NOMO-1 treated with dmso at 0.1 percent for 144 hours (cell line): ENCODE results near the gene SHANK2.

ENCODE experiments used
- DNase-seq: peaks from one replicate; lab custom pipeline; 2025; ENCODE audit not compliant: unreplicated experiment; lab: John Stamatoyannopoulos, UW

SHANK2 gene

DNA sequence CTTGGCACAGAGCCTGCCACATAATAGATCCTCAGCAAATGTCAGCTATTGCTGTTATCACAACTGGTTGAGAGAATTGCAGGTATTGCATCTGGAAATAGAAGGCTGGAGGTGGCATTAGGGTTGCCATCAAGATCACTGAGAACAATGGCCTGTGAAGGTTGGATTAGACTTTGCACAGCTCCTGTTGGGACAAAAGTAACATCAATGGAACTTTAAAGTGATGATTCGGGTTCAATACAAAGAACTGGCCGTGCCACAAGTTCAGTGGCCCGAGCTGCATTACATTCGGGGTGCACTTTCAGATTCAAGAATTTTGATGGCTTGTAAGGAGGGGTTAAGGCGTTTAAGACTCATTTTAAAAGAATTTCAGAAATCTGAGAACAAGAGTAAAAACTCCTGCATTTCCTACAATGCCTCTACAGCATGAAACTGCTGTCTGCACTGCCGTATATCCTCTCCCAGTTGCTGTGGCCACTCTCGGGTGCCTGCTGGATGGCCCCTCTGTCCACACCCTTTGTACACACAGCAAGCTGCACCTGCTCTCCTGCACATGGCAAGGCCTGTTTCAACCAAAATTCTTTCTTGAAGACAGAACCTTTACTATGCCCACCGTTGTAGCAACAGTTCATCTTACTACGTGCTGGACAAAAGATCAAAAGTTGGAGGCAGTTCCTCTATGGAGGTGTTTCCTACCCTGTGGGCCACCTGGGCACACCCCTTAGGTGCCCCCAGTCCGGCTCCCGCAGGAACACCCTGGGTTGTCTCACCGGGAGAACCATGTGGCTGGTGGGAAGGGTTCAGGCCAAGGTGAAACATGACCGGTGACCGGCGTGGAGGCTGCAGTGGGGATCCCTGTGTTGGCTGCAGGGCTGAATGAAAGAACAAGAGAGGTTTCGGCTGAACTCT is 17.5 kb upstream of the SHANK2 start:
- DNase-seq = no peak

- no peak for DNase-seq
These were observed 16.4 kb upstream of the SHANK2 start for GRCh38 chr11:71268706-71269321.

DNA sequence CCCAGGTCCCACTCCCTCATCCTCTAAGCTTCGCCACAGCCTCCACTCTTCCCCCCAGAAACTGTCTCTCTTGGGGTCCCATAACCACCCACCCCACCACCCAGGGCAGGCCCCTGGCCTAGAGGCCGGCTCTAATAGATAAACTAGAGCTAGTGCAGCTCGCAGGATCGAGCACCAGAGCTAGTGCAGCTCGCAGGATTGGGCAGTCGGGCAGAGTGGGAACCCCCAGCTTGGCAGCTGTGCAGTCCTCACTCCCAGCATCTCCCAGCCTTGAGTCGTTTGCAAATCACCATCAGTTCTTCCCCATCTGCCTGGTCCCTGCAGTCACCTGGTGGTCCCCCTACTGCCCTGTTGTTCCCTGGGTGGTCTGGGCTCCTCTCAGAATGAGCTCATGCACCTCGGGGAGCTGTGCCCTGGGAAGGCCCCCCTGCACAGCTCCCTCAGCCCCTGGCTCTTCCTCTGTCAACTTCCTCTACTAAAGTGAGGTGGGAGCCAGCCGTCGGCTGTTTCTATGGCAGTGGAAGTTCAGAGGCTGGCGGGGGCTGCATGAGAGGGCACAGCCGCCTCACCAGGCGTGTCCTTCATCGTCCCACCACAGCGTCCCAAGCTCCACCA is 15.5 kb upstream of the SHANK2 start:
- no peak for DNase-seq

- no peak for DNase-seq
These were observed 13.9 kb upstream of the SHANK2 start for GRCh38 chr11:71266114-71266833.

DNA sequence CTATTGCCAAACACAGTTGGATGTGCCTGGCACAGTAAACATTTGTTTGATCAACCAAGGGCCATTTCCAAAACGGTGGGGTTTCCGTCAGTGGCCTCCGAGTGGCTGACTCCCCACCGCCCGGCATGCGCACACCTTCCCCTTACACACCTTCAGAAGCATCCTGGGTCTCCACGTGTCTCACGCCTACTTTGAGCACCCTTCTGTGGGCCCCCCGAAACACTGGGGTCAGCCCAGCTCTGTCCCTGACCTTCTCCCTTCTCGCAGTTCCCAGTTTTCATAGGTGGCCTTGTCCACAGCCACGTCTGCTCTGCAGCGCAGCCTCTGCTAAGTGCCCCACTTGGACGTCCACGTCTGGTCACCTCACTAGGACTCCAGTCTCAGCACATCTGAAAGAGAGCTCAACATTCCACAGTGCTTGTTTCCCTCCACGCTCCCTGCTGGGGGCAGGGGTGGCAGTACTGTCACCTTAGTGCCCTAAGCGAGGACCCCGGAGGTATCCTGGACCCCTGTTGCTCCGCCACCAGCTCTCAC is 13.2 kb upstream of the SHANK2 start:
- DNase-seq = no peak

GRCh38 chr11:71263386-71263785 is 11.0 kb upstream of the SHANK2 start:
- no peak for DNase-seq

DNA sequence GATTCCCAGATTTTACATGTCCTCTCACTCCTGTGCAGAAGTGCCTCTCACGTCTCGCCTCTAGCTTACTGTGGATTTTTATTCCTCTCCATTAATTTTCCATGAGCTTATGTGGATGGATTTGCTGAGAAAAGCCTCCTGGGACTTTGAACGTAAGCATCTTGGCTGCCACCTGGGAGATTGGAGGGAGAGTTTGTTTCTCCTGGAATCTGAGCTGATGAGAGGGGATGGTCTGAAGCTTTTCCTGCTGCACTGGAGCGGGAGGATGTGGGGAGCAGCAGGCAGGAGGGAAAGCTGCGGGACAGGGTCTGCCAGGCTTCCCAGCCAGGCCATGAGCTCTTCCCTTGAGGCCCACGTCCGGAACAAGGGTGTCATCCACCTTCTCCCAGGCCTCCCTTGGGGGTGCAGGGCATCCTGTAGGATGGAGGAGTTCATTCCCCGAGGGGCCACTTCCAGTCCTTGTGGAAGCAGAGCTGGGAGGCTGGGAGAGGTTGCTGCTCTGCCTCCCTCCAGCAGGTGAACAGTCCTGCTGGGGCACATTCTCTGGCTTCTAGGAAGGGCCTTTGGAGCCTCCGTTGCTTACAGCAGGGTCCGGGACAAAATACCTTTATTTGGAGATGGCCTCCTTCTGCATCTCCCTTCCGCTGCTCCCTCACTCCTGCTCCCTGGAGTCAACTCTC is 3.6 kb upstream of the SHANK2 start:
- no peak for DNase-seq

DNA sequence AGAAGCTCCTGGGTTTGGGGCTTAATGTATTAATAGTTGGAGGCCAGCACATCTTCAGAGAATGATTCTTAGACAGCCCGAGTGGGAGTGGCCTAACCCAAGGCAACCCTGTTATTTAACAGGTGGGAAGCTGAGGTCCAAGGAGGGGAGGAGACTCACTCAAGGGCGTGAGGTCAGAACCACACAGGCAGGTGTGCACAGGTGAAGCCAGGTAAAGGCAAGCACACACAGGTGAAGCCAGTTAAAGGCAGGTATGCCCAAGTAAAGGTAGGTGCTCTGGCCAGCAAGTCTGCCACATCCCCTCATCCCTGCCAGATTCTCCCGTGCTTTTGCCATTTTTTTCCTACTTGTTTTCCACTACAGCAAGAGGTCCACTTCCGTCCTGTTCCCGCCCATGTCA is 2.9 kb upstream of the SHANK2 start:
- no peak for DNase-seq

DNA sequence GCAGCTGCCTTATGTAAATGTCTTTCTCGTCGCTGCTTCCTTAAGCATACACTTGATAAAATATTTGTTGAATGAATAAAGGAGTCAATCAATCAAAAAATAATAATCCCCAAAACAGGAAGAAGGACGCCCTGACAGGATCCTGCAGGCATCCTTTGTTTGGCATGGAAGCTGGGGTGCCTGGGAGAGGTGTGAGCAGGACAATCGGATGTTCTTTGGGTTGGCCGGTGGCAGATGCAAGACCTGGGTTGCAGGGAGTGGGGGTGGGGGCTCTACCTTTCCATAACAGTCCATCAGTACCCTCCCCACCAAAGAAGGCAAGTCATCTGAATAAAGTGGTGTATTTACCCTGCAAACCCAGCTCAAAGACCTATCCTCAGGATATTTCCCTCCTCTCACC is 1.4 kb upstream of the SHANK2 start:
- no peak for DNase-seq

- no peak for DNase-seq
These were observed 673 bp upstream of the SHANK2 start for GRCh38 chr11:71252770-71253730.

DNA sequence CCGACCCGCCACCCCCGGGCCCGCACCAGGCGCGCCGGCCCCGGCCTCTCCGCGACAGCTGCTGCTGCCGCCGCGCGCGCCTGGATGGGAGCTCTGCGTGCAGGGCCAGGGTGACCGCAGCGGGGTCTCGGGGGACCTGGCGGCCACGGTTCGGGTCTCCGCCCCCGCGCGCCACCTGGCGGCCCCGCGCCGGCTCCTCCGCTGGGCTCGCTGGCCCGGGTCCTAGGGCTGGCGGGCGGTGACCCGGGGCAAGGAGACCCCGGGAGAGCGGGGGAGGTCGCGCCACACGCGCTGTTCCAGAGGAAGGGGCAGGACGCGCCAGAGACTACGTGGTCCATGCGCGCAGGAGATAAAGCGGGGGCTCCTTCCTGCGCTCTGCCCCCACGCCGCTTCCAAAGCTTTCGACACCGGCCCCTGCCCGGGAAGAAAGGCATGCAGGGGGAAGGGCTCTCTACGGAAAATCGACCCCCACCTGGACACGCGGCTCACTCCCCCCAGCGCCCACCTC is 562 bp downstream of the SHANK2 start:
- DNase-seq = no peak

DNA sequence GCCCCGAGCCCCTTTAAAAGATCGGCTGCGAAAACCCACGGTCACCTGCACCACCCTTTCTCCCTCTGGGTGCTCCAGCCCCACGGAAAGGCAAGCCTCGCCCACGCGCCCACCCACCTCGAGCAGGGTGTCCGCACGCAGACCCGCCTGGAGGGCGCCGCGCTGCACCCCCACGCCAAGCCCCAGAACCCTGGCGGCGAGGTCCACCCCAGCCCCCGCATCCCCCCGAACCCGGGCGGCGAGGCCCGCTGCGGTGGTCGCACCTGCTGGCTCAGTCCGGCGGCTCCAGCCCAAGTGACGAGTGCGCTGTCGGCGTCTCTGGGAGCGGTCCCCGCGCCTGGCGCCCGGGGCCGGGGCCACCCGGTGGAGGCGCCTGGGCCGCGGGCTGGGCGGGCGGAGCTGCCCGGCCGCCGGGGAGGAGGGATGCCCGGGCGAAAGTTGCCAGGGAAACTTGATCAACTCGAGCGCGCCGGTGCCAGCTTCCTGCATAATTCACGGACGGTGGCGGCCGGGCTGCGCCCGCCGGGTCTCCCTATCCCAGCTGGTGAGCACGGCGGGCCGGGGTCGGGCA is 1.1 kb downstream of the SHANK2 start:
- DNase-seq = no peak

- no peak for DNase-seq
These were observed 1.7 kb downstream of the SHANK2 start for GRCh38 chr11:71250523-71251150.

DNA sequence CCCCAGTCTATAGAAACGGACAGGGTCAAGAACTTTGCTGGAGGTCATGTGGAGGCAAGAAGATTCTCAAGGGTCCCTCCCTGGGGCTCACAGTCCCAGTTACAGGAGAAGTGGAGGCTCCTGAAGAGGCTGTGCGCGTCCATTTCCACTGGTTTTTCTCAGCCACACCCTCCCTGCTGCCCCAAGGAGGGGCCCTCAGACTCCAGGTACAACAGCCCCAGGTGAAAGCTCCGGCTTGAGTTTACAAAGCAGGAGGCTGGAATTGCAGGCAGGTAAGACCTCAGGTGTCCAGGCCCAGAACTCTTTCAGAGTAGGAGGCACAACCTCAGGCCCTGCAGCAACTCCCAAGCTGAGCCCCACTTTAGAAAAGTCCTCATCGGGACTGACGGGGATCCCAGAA is 3.1 kb downstream of the SHANK2 start:
- DNase-seq = no peak

DNA sequence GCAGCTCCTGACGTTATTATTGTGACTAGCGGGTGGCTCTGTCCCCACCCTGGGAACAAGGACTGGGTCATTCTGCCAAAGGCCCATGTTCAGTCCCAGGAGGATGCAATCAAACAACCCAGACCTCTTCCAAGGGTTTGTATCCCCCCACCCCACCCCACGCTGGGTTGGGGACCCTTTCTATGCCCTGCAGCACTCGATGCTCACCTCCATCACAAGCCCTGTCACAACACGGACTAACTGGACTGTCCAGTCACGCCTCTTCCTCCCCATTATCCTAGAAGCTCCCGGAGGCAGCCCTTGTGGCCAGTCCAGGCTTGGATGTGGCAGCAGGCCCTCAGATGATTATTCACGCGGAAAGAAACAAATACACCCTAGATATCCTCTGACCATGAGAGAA is 3.7 kb downstream of the SHANK2 start:
- DNase-seq = no peak

DNA sequence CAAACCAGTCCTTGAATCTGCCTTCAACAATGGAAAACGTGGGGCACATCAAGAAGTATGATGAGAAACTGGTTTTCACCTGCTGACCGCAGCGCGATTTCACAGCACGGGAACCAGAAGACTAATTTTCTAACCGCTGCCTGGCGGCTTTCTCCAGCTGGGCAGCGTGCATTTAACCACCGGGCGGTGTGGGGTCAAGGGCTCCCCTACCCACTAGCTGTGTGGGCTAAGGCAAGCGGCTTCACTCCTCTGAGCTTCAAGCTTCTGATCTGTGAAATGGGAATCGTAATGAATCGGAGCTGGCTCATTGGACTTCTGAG is 4.2 kb downstream of the SHANK2 start:
- no peak for DNase-seq

DNA sequence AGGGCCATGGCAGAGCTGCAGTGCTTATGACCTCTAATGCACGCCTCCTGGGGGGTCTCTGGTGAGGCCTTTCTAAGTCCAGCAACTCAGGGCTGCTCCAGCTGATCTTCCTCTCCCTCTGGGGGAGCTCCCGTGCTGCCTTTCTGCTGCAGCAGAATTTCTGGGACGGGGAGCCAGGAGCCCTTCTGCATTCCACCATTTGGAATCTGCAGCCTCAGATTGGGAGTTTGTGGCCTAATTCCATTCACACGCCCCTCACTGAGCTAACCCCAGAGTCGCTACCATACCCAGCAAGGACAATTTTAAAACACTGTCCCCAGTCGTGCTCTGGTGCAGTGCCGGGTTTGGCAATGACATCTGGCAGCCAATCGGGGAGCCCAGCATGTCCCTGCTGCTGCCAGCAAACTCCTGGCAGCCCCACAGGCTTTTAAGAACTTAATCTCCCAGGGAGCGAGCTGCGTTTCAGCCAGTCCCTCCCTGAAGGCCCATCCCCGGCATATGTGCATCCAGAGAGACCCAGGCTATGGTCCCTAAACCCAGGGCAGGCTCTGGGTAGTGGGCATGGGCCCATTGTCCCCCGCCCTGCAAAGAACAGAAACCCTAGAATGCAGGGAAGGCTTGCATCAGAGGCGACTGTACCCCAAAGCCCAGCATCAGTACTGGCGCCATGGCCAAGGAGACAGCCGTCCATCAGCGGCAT is 4.7 kb downstream of the SHANK2 start:
- DNase-seq = no peak

DNA sequence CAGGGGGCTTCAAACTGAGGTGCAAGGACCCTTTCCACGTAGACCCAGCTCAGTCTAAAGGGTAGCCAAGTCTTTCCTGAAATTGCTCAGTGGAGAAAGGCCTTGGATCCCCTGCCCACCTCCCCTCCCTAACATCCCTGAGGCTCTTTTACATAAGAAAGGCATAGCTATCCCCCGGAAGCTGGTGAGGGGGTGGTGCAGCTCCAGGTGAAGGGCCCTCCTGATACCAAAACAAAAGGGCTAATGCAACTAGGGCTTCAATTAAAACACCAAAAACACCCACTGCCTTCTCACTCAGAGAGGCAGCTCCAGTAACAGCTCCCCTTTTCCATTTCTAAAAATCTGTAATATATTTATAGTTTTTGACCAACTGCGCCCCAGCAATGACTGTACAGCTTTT is 5.8 kb downstream of the SHANK2 start:
- DNase-seq = no peak
